ENCODE measurements around the gene ERICH6B. TPM values are rescaled to one million over a fixed set of nuclear protein-coding genes. Genes with fewer than 3 reads are reported as not detected.

Gene ERICH6B
- total and polyA plus RNA-seq, 2 experiments from 2014 or later: not detected

DNA sequence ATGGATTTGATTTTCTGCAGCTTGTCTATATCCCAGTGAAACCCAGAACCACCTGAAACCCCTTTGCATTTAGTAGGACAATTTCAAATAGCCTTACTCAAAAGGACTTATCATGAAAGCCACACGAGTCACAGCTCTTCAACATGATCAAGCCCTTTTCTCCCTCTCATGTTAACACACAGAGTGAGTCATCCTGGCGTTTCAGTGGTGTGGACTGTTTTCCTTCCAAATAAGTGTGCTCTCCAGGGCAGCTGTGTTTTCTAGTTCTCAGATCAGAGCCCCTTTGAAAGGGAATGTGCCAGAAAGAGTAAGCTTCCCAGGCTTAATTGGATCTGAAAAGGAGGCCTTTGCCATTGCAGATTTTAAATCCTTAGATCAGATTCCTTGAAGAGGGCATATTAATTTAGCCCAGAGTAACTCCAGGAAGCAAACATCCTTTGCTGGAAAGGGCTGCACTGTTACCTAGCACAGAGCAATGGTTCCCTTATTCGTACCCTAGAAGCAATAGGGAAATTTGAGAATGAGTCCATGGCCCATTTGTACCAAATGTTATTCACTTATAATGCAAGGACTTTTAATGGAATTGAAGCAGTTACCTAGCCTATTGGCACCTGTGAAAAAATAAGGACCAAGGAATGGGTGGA lies 51.3 kb downstream of the ERICH6B start:
- H2AFZ ChIP-seq: no peak overlapping the region
- no peak for DNase-seq (ENCODE audit: low spot score)
- Mint-ChIP-seq H3K27me3 (ENCODE audit: insufficient read depth, low read depth, poor library complexity) (no peaks in the 10 kb centered on the region), H3K4me1 (peaks cover 7% of the 10 kb centered on the region; the same call in 2 of the 3 replicates), H3K4me3 (no peak overlapping the region), H3K27ac (no peak overlapping the region), H3K9me3 (peaks cover 29% of the 10 kb centered on the region), H3K36me3 (ENCODE audit: low read depth) (peaks cover 22% of the 10 kb centered on the region)
- H3K79me2 ChIP-seq (replicated peaks; ENCODE audit: insufficient read depth): no peaks in the 10 kb centered on the region
- H3F3A ChIP-seq (replicated peaks; ENCODE audit: low read depth): no peaks in the 10 kb centered on the region
- no peaks in the 10 kb centered on the region for H3K36me3 ChIP-seq (ENCODE audit: insufficient read depth)
- no peak overlapping the region for H3K27ac ChIP-seq (ENCODE audit: low read depth)
- peaks cover 7% of the 10 kb centered on the region; the same call in 1 of the 2 replicates for H3K9me2 ChIP-seq (ENCODE audit: insufficient read depth)
- H3K27me3 ChIP-seq (ENCODE audit: insufficient read depth): no peaks in the 10 kb centered on the region
- H3K4me1 ChIP-seq (ENCODE audit: insufficient read depth): no peaks in the 10 kb centered on the region
- no peak overlapping the region for H3K4me3 ChIP-seq
- no peak for ATAC-seq
- TF ChIP-seq, protein P1, sequence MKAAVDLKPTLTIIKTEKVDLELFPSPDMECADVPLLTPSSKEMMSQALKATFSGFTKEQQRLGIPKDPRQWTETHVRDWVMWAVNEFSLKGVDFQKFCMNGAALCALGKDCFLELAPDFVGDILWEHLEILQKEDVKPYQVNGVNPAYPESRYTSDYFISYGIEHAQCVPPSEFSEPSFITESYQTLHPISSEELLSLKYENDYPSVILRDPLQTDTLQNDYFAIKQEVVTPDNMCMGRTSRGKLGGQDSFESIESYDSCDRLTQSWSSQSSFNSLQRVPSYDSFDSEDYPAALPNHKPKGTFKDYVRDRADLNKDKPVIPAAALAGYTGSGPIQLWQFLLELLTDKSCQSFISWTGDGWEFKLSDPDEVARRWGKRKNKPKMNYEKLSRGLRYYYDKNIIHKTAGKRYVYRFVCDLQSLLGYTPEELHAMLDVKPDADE (IDR thresholded peaks at IDR 0.05): no peak
- TF ChIP-seq POLR2AphosphoS5 (IDR thresholded peaks at IDR 0.05; ENCODE audit: low read depth) (no peak), ZNF114 (CRISPR knock-in tag; IDR thresholded peaks at IDR 0.05) (no peak), EZH2 (IDR thresholded peaks at IDR 0.05; ENCODE audit: low read depth, unreplicated experiment) (no peak), STAT1 (IDR thresholded peaks at IDR 0.05; ENCODE audit: unreplicated experiment) (no peak), ZNF331 (CRISPR knock-in tag; IDR thresholded peaks at IDR 0.05; ENCODE audit: low read depth) (no peak)
- TF ChIP-seq, protein P2, sequence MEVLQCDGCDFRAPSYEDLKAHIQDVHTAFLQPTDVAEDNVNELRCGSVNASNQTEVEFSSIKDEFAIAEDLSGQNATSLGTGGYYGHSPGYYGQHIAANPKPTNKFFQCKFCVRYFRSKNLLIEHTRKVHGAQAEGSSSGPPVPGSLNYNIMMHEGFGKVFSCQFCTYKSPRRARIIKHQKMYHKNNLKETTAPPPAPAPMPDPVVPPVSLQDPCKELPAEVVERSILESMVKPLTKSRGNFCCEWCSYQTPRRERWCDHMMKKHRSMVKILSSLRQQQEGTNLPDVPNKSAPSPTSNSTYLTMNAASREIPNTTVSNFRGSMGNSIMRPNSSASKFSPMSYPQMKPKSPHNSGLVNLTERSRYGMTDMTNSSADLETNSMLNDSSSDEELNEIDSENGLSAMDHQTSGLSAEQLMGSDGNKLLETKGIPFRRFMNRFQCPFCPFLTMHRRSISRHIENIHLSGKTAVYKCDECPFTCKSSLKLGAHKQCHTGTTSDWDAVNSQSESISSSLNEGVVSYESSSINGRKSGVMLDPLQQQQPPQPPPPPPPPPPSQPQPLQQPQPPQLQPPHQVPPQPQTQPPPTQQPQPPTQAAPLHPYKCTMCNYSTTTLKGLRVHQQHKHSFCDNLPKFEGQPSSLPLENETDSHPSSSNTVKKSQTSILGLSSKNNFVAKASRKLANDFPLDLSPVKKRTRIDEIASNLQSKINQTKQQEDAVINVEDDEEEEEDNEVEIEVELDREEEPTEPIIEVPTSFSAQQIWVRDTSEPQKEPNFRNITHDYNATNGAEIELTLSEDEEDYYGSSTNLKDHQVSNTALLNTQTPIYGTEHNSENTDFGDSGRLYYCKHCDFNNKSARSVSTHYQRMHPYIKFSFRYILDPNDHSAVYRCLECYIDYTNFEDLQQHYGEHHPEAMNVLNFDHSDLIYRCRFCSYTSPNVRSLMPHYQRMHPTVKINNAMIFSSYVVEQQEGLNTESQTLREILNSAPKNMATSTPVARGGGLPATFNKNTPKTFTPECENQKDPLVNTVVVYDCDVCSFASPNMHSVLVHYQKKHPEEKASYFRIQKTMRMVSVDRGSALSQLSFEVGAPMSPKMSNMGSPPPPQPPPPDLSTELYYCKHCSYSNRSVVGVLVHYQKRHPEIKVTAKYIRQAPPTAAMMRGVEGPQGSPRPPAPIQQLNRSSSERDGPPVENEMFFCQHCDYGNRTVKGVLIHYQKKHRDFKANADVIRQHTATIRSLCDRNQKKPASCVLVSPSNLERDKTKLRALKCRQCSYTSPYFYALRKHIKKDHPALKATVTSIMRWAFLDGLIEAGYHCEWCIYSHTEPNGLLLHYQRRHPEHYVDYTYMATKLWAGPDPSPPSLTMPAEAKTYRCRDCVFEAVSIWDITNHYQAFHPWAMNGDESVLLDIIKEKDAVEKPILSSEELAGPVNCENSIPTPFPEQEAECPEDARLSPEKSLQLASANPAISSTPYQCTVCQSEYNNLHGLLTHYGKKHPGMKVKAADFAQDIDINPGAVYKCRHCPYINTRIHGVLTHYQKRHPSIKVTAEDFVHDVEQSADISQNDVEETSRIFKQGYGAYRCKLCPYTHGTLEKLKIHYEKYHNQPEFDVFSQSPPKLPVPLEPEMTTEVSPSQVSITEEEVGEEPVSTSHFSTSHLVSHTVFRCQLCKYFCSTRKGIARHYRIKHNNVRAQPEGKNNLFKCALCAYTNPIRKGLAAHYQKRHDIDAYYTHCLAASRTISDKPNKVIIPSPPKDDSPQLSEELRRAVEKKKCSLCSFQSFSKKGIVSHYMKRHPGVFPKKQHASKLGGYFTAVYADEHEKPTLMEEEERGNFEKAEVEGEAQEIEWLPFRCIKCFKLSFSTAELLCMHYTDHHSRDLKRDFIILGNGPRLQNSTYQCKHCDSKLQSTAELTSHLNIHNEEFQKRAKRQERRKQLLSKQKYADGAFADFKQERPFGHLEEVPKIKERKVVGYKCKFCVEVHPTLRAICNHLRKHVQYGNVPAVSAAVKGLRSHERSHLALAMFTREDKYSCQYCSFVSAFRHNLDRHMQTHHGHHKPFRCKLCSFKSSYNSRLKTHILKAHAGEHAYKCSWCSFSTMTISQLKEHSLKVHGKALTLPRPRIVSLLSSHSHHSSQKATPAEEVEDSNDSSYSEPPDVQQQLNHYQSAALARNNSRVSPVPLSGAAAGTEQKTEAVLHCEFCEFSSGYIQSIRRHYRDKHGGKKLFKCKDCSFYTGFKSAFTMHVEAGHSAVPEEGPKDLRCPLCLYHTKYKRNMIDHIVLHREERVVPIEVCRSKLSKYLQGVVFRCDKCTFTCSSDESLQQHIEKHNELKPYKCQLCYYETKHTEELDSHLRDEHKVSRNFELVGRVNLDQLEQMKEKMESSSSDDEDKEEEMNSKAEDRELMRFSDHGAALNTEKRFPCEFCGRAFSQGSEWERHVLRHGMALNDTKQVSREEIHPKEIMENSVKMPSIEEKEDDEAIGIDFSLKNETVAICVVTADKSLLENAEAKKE (CRISPR knock-in tag; IDR thresholded peaks at IDR 0.05): no peak
- TF ChIP-seq, protein P3, sequence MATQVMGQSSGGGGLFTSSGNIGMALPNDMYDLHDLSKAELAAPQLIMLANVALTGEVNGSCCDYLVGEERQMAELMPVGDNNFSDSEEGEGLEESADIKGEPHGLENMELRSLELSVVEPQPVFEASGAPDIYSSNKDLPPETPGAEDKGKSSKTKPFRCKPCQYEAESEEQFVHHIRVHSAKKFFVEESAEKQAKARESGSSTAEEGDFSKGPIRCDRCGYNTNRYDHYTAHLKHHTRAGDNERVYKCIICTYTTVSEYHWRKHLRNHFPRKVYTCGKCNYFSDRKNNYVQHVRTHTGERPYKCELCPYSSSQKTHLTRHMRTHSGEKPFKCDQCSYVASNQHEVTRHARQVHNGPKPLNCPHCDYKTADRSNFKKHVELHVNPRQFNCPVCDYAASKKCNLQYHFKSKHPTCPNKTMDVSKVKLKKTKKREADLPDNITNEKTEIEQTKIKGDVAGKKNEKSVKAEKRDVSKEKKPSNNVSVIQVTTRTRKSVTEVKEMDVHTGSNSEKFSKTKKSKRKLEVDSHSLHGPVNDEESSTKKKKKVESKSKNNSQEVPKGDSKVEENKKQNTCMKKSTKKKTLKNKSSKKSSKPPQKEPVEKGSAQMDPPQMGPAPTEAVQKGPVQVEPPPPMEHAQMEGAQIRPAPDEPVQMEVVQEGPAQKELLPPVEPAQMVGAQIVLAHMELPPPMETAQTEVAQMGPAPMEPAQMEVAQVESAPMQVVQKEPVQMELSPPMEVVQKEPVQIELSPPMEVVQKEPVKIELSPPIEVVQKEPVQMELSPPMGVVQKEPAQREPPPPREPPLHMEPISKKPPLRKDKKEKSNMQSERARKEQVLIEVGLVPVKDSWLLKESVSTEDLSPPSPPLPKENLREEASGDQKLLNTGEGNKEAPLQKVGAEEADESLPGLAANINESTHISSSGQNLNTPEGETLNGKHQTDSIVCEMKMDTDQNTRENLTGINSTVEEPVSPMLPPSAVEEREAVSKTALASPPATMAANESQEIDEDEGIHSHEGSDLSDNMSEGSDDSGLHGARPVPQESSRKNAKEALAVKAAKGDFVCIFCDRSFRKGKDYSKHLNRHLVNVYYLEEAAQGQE (IDR thresholded peaks at IDR 0.05; ENCODE audit: unreplicated experiment): no peak
- H3K4me2 ChIP-seq: no peak overlapping the region
- H4K20me1 ChIP-seq (replicated peaks; ENCODE audit: insufficient read depth): no peaks in the 10 kb centered on the region
